BLaER1 (cell line): ENCODE data around the gene ICAM5.

ENCODE experiments used
- H3K27ac ChIP-seq: shearing (Covaris generic); formaldehyde crosslinking; 2 replicates; pipeline ENCODE4 v1.8.1; 2022
- H3K27me3 ChIP-seq: shearing (Covaris generic); formaldehyde crosslinking; 2 replicates; pipeline ENCODE4 v1.8.1; 2022
- H3K36me3 ChIP-seq: shearing (Covaris generic); formaldehyde crosslinking; 2 replicates; pipeline ENCODE4 v1.8.1; 2022
- H3K4me1 ChIP-seq: shearing (Covaris generic); formaldehyde crosslinking; 2 replicates; pipeline ENCODE4 v1.8.1; 2022
- H3K4me2 ChIP-seq: shearing (Covaris generic); formaldehyde crosslinking; 2 replicates; pipeline ENCODE4 v1.8.1; 2022
- H3K4me3 ChIP-seq: shearing (Covaris generic); formaldehyde crosslinking; 2 replicates; pipeline ENCODE4 v1.8.1; 2022
- H3K9ac ChIP-seq: shearing (Covaris generic); formaldehyde crosslinking; 2 replicates; pipeline ENCODE4 v1.8.1; 2022
- H3K9me3 ChIP-seq: shearing (Covaris generic); formaldehyde crosslinking; 2 replicates; pipeline ENCODE4 v1.8.1; 2022
- H4K20me1 ChIP-seq: shearing (Covaris generic); formaldehyde crosslinking; 2 replicates; pipeline ENCODE4 v1.8.1; 2022
- Cebpa-rat ChIP-seq: shearing (Covaris generic); IDR thresholded peaks from 2 replicates; pipeline ENCODE4 v1.8.1; 2022

Gene ICAM5

DNA sequence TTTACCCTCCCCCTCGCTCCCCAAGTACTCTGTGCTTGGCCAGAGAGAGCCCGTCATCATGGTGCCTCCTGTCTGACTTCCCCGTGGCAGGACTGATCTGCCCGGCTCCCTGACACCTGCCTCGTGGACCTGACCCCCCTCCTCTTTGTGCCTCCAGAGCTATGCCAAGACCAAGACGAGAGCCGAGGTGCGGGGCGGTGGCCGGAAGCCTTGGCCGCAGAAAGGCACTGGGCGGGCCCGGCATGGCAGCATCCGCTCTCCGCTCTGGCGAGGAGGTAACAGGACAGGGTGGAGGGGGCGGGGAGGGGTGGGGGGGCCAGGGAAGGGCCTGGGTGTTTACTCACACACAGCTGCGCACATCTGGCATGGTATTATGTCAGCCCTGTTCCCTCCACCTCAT lies 33.2 kb upstream of the ICAM5 start:
- Histone ChIP-seq H3K4me3 (no peak overlapping the region), H3K36me3 (peaks cover 71% of the 10 kb centered on the region), H3K27ac (no peak overlapping the region), H3K9ac (no peak overlapping the region), H3K27me3 (no peaks in the 10 kb centered on the region), H4K20me1 (peaks cover 36% of the 10 kb centered on the region; the same call in 1 of the 2 replicates), H3K4me2 (no peak overlapping the region), H3K9me3 (no peaks in the 10 kb centered on the region), H3K4me1 (peaks cover 26% of the 10 kb centered on the region)
- TF ChIP-seq Cebpa-rat, result no peak

DNA sequence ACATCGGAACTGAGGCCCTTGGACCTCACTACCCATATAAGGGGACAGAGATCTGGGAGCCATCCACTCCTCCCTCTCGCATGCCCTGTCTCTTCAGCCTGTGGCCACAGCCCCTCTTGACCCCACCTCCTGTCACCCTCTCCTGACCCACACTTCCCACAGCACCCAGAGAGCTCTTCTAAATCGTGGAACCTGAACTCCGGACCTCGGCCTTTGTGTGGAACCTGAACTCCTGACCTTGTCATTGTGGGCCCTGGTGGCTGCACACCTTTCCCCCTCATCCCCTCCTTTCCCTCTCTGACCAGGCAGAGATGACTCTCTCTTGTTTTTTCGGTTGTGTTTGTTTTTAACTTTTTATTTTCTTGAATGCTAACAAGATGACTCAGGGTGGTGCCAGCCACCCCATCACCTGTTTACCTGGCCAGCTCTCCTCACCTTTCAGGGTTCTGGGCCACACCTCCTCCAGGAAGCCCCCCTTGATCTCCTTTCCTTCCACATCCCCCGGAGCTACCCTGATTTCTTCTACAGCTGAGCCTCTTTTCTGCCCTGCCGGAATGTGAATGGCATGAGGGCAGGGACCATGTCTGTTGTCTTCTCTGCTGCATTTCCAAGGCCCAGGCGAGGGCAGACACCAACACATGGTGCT lies 32.7 kb upstream of the ICAM5 start:
- Histone ChIP-seq H3K9me3 (no peaks in the 10 kb centered on the region), H3K36me3 (peaks cover 71% of the 10 kb centered on the region), H3K27ac (no peak overlapping the region), H3K27me3 (no peaks in the 10 kb centered on the region), H3K4me2 (no peak overlapping the region), H3K4me3 (no peak overlapping the region), H4K20me1 (peaks cover 36% of the 10 kb centered on the region; the same call in 1 of the 2 replicates), H3K9ac (no peak overlapping the region), H3K4me1 (peaks cover 26% of the 10 kb centered on the region)
- no peak for TF ChIP-seq Cebpa-rat

DNA sequence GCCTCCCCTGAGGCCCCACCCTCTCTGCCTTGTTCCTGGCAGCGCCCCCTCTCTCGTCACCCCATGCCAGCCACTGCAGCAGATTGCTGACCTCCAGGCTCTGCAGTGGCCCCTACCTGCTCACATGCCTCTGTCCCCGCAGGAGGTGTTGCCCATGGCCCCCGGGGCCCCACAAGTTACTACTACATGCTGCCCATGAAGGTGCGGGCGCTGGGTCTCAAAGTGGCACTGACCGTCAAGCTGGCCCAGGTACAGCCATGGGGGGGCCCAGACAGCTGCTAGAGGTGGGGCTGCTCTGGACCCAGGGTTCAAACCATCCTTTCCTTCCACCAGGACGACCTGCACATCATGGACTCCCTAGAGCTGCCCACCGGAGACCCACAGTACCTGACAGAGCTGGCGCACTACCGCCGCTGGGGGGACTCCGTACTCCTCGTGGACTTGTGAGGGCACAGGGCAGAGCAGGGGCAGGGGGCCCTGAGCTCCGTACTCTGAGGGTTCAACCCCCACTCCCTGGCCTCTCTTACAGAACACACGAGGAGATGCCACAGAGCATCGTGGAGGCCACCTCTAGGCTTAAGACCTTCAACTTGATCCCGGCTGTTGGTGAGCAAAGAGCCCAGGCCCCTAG lies 31.6 kb upstream of the ICAM5 start:
- Histone ChIP-seq H3K27ac (no peak overlapping the region), H3K9me3 (no peaks in the 10 kb centered on the region), H3K9ac (no peak overlapping the region), H3K27me3 (no peaks in the 10 kb centered on the region), H3K36me3 (peaks cover 71% of the 10 kb centered on the region), H3K4me2 (no peak overlapping the region), H3K4me1 (peaks cover 27% of the 10 kb centered on the region), H3K4me3 (no peak overlapping the region), H4K20me1 (peaks cover 36% of the 10 kb centered on the region; the same call in 1 of the 2 replicates)
- TF ChIP-seq Cebpa-rat, result no peak

DNA sequence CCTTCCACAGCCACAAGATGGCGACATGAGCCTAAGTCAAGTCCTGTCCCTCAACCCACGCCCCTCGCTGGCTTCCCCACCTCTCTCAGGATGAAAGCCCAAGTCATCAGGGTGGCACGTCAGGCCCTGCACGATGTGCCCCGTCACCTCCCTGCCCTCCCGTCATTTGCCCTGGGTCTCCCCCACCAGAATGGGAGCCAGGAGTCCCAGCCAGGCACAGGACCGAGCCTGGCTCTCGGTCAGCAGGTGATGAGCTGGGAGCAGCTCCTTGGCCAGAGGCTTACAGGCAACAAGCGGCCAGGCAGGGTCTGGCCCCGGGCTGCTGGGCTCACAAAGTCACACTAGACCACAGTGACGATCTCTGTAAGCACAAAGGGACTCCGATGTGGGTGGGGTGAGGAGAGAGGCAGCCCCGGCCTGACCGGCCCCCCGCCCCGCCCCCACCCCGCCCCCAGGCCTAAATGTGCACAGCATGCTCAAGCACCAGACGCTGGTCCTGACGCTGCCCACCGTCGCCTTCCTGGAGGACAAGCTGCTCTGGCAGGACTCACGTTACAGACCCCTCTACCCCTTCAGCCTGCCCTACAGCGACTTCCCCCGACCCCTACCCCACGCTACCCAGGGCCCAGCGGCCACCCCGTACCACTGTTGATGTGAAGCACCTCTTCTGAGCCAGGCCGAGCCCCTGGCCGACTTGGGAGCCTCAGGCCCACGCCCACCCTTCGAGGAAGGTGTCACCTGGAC lies 30.4 kb upstream of the ICAM5 start:
- no peaks in the 10 kb centered on the region for H3K27me3 ChIP-seq
- H3K4me3 ChIP-seq, result no peak overlapping the region
- H3K4me1 ChIP-seq, result peaks cover 18% of the 10 kb centered on the region
- H3K36me3 ChIP-seq, result peaks cover 59% of the 10 kb centered on the region
- H3K9me3 ChIP-seq, result no peaks in the 10 kb centered on the region
- H4K20me1 ChIP-seq, result peaks cover 29% of the 10 kb centered on the region; the same call in 1 of the 2 replicates
- H3K4me2 ChIP-seq, result no peak overlapping the region
- H3K27ac ChIP-seq, result no peak overlapping the region
- no peak overlapping the region for H3K9ac ChIP-seq
- no peak for TF ChIP-seq Cebpa-rat

DNA sequence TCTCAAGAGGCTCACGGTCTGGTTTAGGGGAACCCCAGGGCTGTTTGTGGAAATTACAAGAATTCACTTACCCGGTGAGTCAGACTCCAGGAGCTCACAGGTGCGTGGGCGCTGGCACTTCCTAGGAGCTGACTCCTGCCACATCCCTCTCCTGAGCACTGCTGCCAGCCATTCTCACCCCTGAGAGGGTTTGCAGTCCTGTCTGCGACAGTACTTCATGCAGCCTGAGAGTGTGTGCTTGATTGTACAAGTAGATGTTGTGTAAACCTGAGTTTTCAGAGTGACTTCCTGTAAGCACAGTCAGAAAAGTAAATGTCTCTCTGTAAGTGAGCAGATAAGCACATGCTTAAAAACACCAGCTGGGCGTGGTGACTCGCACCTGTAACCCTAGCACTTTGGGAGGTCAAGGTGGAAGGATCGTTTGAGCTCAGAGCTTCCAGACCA lies 29.6 kb upstream of the ICAM5 start:
- Histone ChIP-seq H3K27ac (no peak overlapping the region), H3K27me3 (no peaks in the 10 kb centered on the region), H3K9ac (no peak overlapping the region), H3K4me1 (peaks cover 17% of the 10 kb centered on the region), H3K9me3 (no peaks in the 10 kb centered on the region), H3K4me2 (no peak overlapping the region), H3K4me3 (no peak overlapping the region), H4K20me1 (peaks cover 25% of the 10 kb centered on the region; the same call in 1 of the 2 replicates), H3K36me3 (peaks cover 51% of the 10 kb centered on the region)
- no peak for TF ChIP-seq Cebpa-rat

DNA sequence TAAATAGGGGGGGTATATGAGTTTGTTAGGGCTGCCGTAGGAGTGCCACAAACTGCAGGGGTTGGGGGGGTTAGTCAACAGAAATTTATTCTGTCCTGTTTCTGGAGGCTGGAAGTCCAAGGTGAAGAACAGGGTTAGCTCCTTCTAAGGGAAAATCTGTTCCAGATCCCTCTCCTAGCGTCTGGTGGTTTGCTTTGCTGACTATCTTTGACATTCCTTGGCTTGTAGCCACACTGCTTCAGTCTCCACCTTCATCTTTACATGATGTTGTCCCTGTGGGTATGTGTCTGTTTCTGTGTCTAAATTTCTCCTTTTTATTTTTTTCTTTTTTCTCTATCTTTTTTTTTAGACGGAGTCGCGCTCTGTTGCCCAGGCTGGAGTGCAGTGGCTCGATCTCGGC lies 27.0 kb upstream of the ICAM5 start:
- TF ChIP-seq Cebpa-rat, result no peak
- H4K20me1 ChIP-seq, result peaks cover 11% of the 10 kb centered on the region; the same call in 1 of the 2 replicates
- H3K9ac ChIP-seq, result no peak overlapping the region
- peaks cover 17% of the 10 kb centered on the region for H3K4me1 ChIP-seq
- no peaks in the 10 kb centered on the region for H3K9me3 ChIP-seq
- H3K27ac ChIP-seq, result no peak overlapping the region
- no peaks in the 10 kb centered on the region for H3K27me3 ChIP-seq
- peaks cover 26% of the 10 kb centered on the region for H3K36me3 ChIP-seq
- 0 out of 2 replicates have a peak overlapping the region, but pooled peaks have one; percentile 24 for H3K4me2 ChIP-seq
- no peak overlapping the region for H3K4me3 ChIP-seq

DNA sequence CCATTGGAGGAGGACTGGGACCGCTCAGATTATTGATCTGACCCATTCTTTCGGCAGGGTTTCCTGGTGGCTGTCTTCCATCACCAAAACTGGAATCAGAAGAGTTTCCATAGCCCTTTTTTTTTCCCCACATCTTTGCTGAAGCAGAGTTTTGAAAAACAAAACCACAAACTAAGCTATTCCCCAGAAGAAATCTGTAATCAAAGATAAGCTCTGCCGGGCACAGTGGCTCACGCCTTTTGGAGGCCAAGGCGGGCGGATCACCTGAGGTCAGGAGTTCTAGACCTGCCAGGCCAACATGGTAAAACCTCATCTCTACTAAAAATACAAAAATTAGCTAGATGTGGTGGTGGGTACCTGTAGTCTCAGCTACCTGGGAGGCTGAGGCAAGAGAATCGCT lies 23.0 kb upstream of the ICAM5 start:
- no peak for TF ChIP-seq Cebpa-rat
- Histone ChIP-seq H3K9me3 (no peaks in the 10 kb centered on the region), H3K4me3 (no peak overlapping the region), H3K9ac (no peak overlapping the region), H4K20me1 (no peaks in the 10 kb centered on the region), H3K4me1 (peaks cover 34% of the 10 kb centered on the region), H3K4me2 (no peak overlapping the region), H3K27me3 (no peaks in the 10 kb centered on the region), H3K27ac (no peak overlapping the region), H3K36me3 (no peaks in the 10 kb centered on the region)

DNA sequence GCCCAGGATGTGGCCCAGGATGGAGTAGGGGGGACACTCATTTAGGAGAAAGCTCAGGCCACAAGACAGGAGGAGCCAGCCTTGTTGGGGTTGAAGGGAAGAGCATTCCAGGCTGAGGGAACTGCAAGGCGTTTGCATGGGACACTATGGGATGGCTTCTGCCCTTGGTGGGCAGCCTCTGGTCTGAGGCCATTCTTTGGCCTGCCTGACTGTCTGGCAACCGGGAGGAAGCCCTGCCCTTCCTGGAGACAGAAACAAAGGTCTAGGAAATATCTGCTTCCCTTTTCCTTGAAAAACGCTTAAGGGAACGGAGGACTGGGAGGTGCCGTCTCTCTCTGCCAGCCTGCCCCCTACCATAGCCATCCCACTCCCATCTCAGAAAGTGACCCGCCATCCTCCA lies 21.7 kb upstream of the ICAM5 start:
- Histone ChIP-seq H3K27me3 (no peaks in the 10 kb centered on the region), H3K4me1 (peaks cover 38% of the 10 kb centered on the region), H3K9me3 (no peaks in the 10 kb centered on the region), H4K20me1 (no peaks in the 10 kb centered on the region), H3K4me2 (no peak overlapping the region), H3K27ac (no peak overlapping the region), H3K4me3 (no peak overlapping the region), H3K9ac (no peak overlapping the region), H3K36me3 (no peaks in the 10 kb centered on the region)
- TF ChIP-seq Cebpa-rat, result no peak

DNA sequence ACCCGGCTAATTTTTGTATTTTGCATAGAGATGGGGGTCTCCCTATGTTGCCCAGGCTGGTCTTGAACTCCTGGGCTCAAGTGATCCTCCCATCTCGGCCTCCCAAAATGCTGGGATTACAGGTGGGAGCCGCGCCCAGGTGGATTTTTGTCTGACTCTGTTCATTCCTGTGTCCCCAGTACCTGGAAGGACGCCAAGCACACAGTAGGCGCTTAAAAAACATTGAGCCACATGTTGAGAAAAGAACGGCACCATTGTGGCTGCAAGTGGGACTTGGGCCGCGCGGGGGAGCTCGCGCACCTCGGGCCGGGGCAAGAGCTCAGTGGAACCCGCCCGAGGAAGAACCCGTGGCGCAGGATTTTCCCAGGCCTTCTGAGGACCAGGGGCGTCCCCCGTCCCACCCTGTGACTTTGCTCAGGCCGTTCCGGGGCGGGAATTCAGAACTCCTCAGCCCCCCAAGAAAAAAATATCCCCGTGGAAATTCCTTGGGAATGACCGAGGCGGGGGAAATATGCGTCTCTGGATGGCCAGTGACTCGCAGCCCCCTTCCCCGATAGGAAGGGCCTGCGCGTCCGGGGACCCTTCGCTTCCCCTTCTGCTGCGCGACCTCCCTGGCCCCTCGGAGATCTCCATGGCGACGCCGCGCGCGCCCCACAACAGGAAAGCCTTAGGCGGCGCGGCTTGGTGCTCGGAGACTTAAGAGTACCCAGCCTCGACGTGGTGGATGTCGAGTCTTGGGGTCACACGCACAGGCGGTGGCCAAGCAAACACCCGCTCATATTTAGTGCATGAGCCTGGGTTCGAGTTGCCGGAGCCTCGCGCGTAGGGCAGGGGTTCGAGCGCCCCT lies 20.2 kb upstream of the ICAM5 start:
- TF ChIP-seq Cebpa-rat, result no peak
- H3K4me1 ChIP-seq, result peaks cover 35% of the 10 kb centered on the region
- peak overlapping the region; percentile 84 for H3K27ac ChIP-seq
- H4K20me1 ChIP-seq, result peaks cover 4% of the 10 kb centered on the region; the same call in 1 of the 2 replicates
- peak overlapping the region; percentile 62; the same call in 1 of the 2 replicates for H3K9ac ChIP-seq
- peak overlapping the region; percentile 64 for H3K4me3 ChIP-seq
- no peaks in the 10 kb centered on the region for H3K9me3 ChIP-seq
- no peaks in the 10 kb centered on the region for H3K27me3 ChIP-seq
- peaks cover 3% of the 10 kb centered on the region for H3K36me3 ChIP-seq
- peak overlapping the region; percentile 92 for H3K4me2 ChIP-seq
